PC-9 (cell line): ENCODE results near the gene STARD7. TPM values are rescaled to one million over a fixed set of nuclear protein-coding genes. Genes with fewer than 3 reads are reported as not detected.

ENCODE experiments used
- BruUV-seq: library from RNA; stranded (reverse); fragments of 400-500 nt; replicated peaks from 2 replicates; lab custom pipeline; 2021; lab: Mats Ljungman, UMichigan
- CTCF ChIA-PET: fragments of 300-600 bp; sonication (Branson Sonifier 250); formaldehyde crosslinking; loops from one replicate; lab custom pipeline; 2022; ENCODE audit warnings: antibody characterized with exemption; lab: Charles Lee
- POLR2A ChIA-PET: fragments of 300-600 bp; sonication (Branson Sonifier 250); formaldehyde crosslinking; loops from one replicate; lab custom pipeline; 2022; ENCODE audit warnings: antibody characterized with exemption; ENCODE audit not compliant: unreplicated experiment; lab: Charles Lee
- DNase-seq, 2 experiments: peaks; one replicate each; pipeline versions ENCODE4 v3.0.0 to v3.0.0-alpha.2; 2015 to 2022; ENCODE audit warnings: mixed read lengths in 1 of 2
- H2AFZ ChIP-seq: fragments of 200-600 bp; sonication (generic); 2 replicates; pipeline ENCODE4 v1.8.1; 2017; ENCODE audit warnings: antibody characterized with exemption
- H3F3A ChIP-seq: fragments of 200-600 bp; sonication (generic); 2 replicates; pipeline ENCODE4 v1.8.1; 2017; ENCODE audit warnings: antibody characterized with exemption, mild to moderate bottlenecking, low read depth; ENCODE audit not compliant: insufficient read depth
- H3K27ac ChIP-seq: fragments of 200-600 bp; sonication (generic); 2 replicates; pipeline ENCODE4 v1.6.1; 2016; ENCODE audit warnings: mixed run types
- H3K27me3 ChIP-seq: fragments of 200-600 bp; sonication (generic); 2 replicates; pipeline ENCODE4 v1.6.1; 2016; ENCODE audit warnings: low read depth, mixed run types; ENCODE audit not compliant: insufficient read depth
- H3K36me3 ChIP-seq: fragments of 200-600 bp; sonication (generic); 2 replicates; pipeline ENCODE4 v1.6.1; 2016; ENCODE audit warnings: low read depth, mixed run types
- H3K4me1 ChIP-seq: fragments of 200-600 bp; sonication (generic); replicated peaks from 2 replicates; pipeline ENCODE4 v1.6.1; 2016; ENCODE audit warnings: mixed run types; ENCODE audit not compliant: insufficient read depth
- H3K4me2 ChIP-seq: fragments of 200-600 bp; sonication (generic); 2 replicates; pipeline ENCODE4 v1.6.1; 2017; ENCODE audit warnings: mixed run types
- H3K4me3 ChIP-seq: fragments of 200-600 bp; sonication (generic); 2 replicates; pipeline ENCODE4 v1.6.1; 2016; ENCODE audit warnings: mixed run types
- H3K79me2 ChIP-seq: fragments of 200-600 bp; sonication (generic); 2 replicates; pipeline ENCODE4 v1.6.1; 2017; ENCODE audit warnings: low read depth, mixed run types
- H3K9me2 ChIP-seq: fragments of 200-600 bp; sonication (generic); 2 replicates; pipeline ENCODE4 v1.8.1; 2017; ENCODE audit warnings: mild to moderate bottlenecking; ENCODE audit not compliant: insufficient read depth
- H3K9me3 ChIP-seq: fragments of 200-600 bp; sonication (generic); 2 replicates; pipeline ENCODE4 v1.8.1; 2016; ENCODE audit warnings: low read depth; ENCODE audit not compliant: insufficient read depth
- H4K20me1 ChIP-seq: fragments of 200-600 bp; sonication (generic); 2 replicates; pipeline ENCODE4 v1.8.1; 2017; ENCODE audit not compliant: insufficient read depth
- CTCF ChIP-seq: fragments of 200-600 bp; sonication (generic); conservative IDR thresholded peaks from 2 replicates; pipeline ENCODE4 v1.6.1; 2017; ENCODE audit warnings: mixed run types, antibody characterized with exemption, mild to moderate bottlenecking, moderate library complexity
- EZH2 ChIP-seq: fragments of 200-600 bp; sonication (generic); IDR thresholded peaks from 2 replicates; pipeline ENCODE4 v1.8.0; 2017; ENCODE audit warnings: antibody characterized with exemption, low read depth
- intact Hi-C: fragments of 100-400 bp; cut with micrococcal nuclease; formaldehyde crosslinking; loops from one replicate; pipeline ENCODE4 v1.10.0; 2022; ENCODE audit not compliant: unreplicated experiment
- total RNA-seq: library from RNA; stranded (reverse); gene quantifications from 2 replicates; pipeline ENCODE4 v1.2.3, GENCODE V29; 2021

The STARD7 gene
- total RNA-seq, 1 experiment from 2014 or later = 189 TPM

- H3K36me3 ChIP-seq = peaks cover 5% of the 10 kb centered on the region; the same call in 1 of the 2 replicates
- DNase-seq = no peak
- H3K4me3 ChIP-seq = no peak overlapping the region
- no peaks in the 10 kb centered on the region for H3K79me2 ChIP-seq
- H3K27ac ChIP-seq = no peak overlapping the region
- H2AFZ ChIP-seq = no peak overlapping the region
- ChIA-PET POLR2A (no interaction called here), CTCF (no interaction called here)
- intact Hi-C loops = no loop called here
- no peaks in the 10 kb centered on the region for H3K27me3 ChIP-seq
- BruUV-seq = no TSS peak
- H3K9me2 ChIP-seq = no peaks in the 10 kb centered on the region
- no peaks in the 10 kb centered on the region for H3K9me3 ChIP-seq
- no peaks in the 10 kb centered on the region for H4K20me1 ChIP-seq
- peaks cover 35% of the 10 kb centered on the region for H3F3A ChIP-seq
- H3K4me2 ChIP-seq = no peak overlapping the region
- no peaks in the 10 kb centered on the region for H3K4me1 ChIP-seq
- TF ChIP-seq EZH2 (no peak), CTCF (no peak)
Measured at GRCh38 chr2:96181529-96181928, 27.1 kb downstream of the STARD7 start.

DNA sequence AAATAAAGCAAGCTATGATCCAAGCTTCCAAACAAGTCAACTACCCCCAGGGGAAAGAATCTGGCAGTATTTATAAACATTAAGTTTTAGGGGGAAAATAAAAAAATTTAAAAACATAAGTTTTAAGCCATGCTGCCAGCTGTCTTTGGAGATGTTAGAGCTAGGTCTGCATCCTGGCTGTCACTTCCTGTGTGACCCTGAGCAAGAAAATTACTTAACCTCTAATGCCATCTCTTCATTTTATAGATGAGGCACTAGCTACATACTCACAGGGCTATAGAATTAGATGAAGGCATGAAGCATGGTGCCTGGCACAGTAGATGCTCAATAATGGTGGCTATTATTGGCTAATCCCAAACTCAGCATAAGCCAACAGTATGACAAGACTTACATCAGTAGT, 28.1 kb downstream of the STARD7 start:
- ChIA-PET POLR2A (interaction anchor here (0.7 kb wide), 1 partner anchor 636 kb away, joined by 4 read pairs; the partner anchor contains the start of gene CNNM3), CTCF (no interaction called here)
- Histone ChIP-seq H3K4me3 (no peak overlapping the region), H3K36me3 (no peaks in the 10 kb centered on the region), H3K4me2 (no peak overlapping the region), H3K27ac (no peak overlapping the region), H2AFZ (no peak overlapping the region), H3K79me2 (no peaks in the 10 kb centered on the region), H4K20me1 (no peaks in the 10 kb centered on the region), H3K4me1 (no peaks in the 10 kb centered on the region), H3K27me3 (no peaks in the 10 kb centered on the region), H3F3A (peaks cover 32% of the 10 kb centered on the region), H3K9me2 (no peaks in the 10 kb centered on the region), H3K9me3 (no peaks in the 10 kb centered on the region)
- TF ChIP-seq EZH2 (no peak), CTCF (no peak)
- intact Hi-C loops = no loop called here
- no peak for DNase-seq
- BruUV-seq = no TSS peak

- H2AFZ ChIP-seq = no peak overlapping the region
- BruUV-seq = no TSS peak
- peaks cover 27% of the 10 kb centered on the region for H3F3A ChIP-seq
- TF ChIP-seq CTCF = no peak
- no peak for TF ChIP-seq EZH2
- no peak overlapping the region for H3K27ac ChIP-seq
- H3K27me3 ChIP-seq = no peaks in the 10 kb centered on the region
- H3K4me3 ChIP-seq = no peak overlapping the region
- no peaks in the 10 kb centered on the region for H3K36me3 ChIP-seq
- H3K9me3 ChIP-seq = no peaks in the 10 kb centered on the region
- H3K4me1 ChIP-seq = no peaks in the 10 kb centered on the region
- ChIA-PET POLR2A (interaction anchor here (0.7 kb wide), 1 partner anchor 636 kb away, joined by 4 read pairs; the partner anchor contains the start of gene CNNM3), CTCF (no interaction called here)
- no peak overlapping the region for H3K4me2 ChIP-seq
- intact Hi-C loops = no loop called here
- no peak for DNase-seq
- no peaks in the 10 kb centered on the region for H4K20me1 ChIP-seq
- no peaks in the 10 kb centered on the region for H3K9me2 ChIP-seq
- H3K79me2 ChIP-seq = no peaks in the 10 kb centered on the region
Measured at GRCh38 chr2:96180002-96180401, 28.6 kb downstream of the STARD7 start.
